Measurements from ENCODE around the gene FAM162A.
"Not testable (repeated sequence)": the region's sequence is repeated elsewhere in the genome, so short reads cannot be mapped to it uniquely, and the experiment has no call there.

Gene FAM162A

GRCh38 chr3:122421836-122422235 is 37.9 kb downstream of the FAM162A start:
- no peak for DNase-seq

GRCh38 chr3:122427857-122428471 is 44.0 kb downstream of the FAM162A start:
- DNase-seq = no peak

- no peak for DNase-seq
Observed at GRCh38 chr3:122430371-122430770, 46.4 kb downstream of the FAM162A start.

- no peak for DNase-seq
Observed at GRCh38 chr3:122435950-122436349, 52.0 kb downstream of the FAM162A start.

DNA sequence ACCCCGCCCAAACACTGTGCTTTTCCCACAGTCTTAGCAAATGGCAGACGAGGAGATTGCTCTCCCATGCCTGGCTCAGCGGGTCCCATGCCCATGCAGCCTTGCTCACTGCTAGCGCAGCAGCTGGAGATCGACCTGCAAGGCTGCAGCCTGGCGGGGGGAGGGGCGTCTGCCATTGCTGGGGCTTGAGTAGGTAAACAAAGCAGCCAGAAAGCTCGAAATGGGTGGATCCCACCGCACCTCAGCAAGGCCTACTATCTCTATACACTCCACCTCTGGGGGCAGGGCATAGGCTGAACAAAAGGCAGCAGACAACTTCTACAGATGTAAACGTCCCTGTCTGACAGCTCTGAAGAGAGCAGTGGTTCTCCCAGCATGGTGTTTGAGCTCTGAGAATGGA is 59.1 kb downstream of the FAM162A start:
- no peak for DNase-seq

DNA sequence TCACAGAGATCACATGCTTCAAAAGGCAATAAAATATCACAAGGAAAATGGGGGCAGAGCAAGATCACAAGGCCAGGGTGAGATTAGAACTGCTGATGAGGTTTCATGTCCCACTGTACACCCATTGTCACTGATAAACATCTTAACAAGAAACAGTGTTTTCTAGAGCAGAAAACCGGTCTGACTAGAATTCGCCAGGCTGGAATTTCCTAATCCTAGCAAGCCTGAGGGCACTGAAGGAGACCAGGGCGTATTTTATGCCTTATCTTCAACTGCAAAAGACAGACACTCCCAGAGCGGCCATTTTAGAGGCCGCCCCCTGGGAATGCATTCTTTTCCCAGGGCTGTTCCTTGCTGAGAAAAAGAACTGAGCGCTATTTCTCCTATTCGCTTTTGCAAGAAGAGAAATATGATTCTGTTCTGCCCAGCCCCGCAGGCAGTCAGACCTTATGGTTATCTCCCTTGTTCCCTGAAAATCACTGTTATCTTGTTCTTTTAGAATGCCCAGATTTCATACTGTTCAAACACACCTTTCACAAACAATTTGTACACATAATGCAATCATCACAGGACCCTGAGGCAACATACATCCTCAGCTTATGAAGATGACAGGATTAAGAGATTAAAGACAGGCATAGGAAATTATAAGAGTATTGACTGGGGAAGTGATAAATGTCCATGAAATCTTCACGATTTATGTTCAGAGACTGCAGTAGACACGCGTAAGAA is 59.9 kb downstream of the FAM162A start:
- DNase-seq = not testable (repeated sequence)

- DNase-seq = not testable (repeated sequence)
Observed at GRCh38 chr3:122444491-122444887, 60.5 kb downstream of the FAM162A start.

- DNase-seq = not testable (repeated sequence)
Observed at GRCh38 chr3:122448218-122448617, 64.2 kb downstream of the FAM162A start.

DNA sequence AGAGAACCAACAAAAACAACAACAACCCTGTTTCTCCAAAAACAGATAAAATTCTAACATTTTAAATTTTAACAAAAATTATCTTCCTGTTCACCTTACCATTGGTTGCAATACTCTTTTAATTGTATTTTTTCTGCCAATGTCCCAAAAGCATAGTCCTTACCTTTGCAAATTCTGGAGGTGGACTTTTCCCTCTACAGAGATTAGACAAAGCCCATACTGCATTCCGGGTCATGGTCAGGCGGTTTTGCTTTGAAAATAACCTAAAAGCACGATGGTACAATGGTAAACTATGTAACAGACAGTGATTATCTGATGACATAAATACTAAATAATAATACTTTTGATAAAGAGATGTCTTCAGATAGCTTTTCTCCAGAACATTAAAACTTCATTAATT is 67.4 kb downstream of the FAM162A start:
- DNase-seq = no peak

DNA sequence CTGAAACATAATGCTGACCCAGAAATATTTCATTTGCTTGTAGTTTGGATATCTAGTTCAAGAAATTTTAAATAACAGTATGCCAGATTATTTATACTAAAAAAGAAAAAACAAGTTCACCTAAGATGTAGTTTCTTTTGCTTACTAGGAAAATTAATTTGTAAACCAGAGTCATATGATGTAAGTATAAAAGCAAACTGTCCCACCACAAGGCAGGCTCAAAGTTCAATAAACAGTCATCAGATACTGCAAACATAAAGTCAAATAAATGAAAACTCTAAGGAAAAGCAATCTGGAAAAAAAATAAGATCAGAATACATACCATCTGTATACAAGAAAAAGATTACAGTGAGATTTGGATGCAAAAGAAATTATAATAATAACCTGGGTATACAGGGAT is 72.1 kb downstream of the FAM162A start:
- DNase-seq = no peak

- DNase-seq = no peak
Observed at GRCh38 chr3:122457706-122458105, 73.7 kb downstream of the FAM162A start.

GRCh38 chr3:122458992-122459391 is 75.0 kb downstream of the FAM162A start:
- DNase-seq = peak; percentile 6

GRCh38 chr3:122461806-122462205 is 77.8 kb downstream of the FAM162A start:
- DNase-seq = no peak

Measured in CD4-positive, alpha-beta T cell treated with Interleukin-4 for 4 hours (primary cell).